G401 (cell line): ENCODE data around the gene URAD. TPM values are rescaled to one million over a fixed set of nuclear protein-coding genes. Genes with fewer than 3 reads are reported as not detected.
A peak's percentile ranks its signal among the peaks of the same experiment; 100 is the strongest.

ENCODE experiments used
- DNase-seq: peaks from one replicate; pipeline ENCODE4 v3.0.0-alpha.2; 2015; ENCODE audit warnings: low spot score
- in situ Hi-C: cut with HindIII; loops from 2 replicates; pipeline ENCODE4 v1.10.0; 2016; ENCODE audit warnings: low sequenced_read_pairs, mixed read lengths
- total RNA-seq: library from RNA; depleted of rRNA; stranded (reverse); fragments of >200 nt; shearing (Covaris generic); gene quantifications from 2 replicates; pipeline ENCODE4 v1.2.3, GENCODE V29; 2014

The URAD gene
- total RNA-seq, 1 experiment from 2014 or later: not detected

DNA sequence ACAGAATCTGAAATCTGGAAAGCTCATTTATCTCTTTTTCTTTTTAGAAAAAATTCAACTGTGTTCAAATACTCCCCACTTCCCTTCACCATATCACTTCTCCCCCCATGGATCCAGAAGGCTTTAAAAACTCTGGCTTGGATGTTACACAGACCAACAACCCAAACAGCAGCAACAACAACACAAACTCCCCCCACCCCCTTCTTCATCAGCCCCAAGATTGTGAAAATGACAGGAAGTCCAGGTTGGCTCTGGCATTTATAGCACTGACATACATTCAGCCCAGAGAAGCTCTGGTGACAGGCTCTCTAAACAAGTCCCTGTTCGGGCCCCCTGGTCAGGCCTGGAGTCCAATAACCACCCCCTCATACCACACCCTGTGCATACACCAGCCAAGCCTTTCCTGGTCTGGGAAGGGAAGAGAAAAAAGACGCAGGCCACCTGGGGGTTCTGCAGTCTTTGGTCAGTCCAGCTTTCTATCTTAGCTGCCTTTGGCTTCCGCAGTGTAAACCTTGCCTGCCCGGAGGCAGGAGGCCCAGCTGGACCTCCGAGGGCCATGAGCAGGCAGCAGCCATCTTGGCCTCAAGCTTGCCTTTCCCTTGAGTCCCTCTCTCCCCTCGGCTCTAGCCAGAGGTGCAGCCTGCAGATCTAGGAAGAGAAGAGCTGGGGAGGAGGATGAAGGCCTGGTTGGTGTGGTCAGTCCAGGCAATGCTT, 26.2 kb downstream of the URAD start:
- DNase-seq: no peak
- in situ Hi-C loops: no loop called here

DNA sequence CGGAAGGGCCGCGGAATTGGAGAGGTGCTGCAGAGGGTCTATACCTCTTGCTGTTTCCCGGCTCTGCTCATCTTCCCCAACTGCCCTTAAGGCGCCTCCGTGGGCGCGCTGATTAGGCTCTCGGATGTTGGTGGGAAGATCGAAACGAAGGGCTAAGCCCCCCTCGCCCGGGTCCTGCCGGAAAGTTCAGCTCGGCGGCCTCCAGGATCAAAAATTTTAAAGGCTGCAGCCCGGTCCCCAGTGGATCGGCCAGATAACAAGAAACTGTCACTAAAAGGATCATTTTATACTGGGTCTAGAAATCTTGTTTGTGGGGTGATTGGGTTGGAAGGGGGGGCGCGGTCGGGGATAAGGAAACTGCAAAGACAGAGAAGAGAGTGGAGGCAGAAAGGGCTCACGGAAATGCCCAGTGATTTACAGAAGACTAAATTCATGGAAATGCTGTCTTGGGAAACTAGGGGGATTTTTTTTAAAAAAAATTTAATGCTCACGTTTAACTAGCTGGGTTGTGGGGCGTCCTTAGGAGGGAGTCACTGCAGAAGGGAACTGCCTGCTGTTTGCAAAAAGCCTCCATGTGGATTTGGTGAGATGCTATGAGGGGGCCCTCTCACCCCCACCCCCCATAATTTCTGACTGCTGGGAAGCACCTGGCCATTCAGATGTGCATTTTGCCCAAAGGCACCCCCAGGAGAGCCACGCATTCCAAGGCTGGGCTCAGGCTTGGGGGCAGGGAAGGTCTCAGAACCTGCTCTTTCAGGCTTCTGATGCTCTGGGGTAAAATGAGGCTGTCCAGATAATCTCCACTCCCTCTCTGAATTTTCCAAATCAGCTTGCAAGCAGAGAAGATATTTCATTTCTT, 27.0 kb downstream of the URAD start:
- no peak for DNase-seq
- in situ Hi-C loops: no loop called here

DNA sequence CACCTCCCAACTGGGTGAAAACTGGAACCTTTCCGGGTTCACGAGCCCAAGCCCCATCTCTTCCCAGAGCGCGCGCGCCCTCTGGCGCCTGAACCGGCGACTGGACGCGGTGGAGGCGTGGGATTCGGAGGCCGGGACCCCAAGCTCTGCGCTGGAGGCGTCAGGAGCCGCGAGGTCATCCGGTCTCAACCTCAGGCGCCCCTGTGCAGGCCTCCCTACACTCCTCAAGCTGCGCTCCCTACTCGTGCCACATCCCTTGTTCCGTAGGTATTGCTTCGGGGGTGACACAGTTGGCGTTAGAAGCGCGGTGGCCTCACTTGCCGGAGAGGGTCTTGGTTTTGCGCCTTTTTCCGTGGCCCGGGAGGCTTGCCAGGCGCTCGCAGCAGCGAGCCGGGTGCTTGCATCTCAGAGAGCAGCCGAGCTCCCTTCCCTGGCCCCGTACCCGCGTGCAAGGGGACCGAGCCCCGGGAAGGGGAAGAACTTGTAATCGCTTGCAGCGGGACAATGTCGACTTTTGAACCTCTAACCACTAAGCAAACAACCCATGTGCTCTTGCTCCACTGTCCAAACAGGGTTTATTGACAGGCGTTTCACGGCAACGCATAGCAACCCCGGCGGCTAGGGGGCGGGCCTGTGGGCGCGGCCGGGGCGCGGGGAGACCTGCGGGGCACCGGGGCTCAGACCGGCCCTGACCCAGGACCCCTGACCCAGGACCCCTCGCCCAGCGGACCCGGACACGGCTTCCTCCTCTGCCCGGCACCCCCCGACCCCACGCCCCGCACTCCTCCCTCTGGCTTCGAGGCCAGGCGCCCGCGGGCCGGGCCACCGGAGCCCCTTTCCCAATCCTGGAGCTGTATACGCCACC, 27.9 kb downstream of the URAD start:
- DNase-seq: no peak
- in situ Hi-C loops: no loop called here

DNA sequence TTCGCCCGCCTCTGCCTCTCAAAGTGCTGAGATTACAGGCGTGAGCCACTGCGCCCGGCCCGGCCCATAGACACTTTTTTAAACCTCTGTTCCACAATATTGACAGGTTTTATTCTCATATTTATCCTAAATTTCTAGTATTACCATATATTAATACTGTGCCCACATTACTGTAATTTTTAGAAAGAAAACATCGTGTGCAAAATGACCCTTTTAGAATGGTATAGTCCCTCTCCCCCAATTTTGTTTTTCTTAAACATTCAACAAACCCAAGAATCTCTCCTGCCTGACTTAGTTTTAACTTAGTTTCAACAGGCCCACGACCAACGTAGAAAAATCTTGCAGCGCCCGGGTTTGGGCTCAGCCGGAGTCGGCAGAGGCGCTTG, 28.5 kb downstream of the URAD start:
- DNase-seq: no peak
- in situ Hi-C loops: no loop called here

DNA sequence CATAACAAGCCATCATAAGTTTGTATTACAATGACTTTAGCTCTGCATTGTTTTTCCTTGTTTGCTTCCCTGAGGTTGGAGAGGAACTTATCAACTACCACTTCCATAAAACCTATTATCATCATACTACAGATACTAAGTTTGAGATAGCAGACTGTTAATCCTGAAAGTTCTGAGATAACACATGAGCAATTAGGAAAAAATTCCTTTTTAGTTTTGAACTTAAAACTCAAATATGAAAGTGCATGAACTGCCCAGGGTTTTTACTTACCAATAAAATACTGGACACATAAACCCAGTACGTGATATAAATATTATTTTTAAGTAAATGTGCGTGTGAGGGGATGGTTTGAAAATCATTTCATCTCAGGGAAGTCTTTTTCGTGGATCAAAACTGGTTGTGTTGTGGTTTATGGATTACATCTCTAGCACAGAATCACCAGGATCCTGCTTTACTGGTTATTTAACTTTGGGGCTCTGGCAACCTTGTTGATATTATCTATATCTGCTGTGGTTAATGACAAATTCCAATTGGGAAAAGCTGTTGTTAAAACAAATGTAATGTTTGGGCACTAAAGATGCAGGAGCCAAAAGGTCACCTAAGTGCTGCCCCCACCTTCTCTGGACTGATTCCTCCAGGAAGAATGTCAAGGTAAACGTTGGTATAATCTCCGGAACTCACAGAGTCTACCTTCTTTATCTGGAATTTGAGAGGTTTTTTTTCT, 31.8 kb downstream of the URAD start:
- in situ Hi-C loops: no loop called here

DNA sequence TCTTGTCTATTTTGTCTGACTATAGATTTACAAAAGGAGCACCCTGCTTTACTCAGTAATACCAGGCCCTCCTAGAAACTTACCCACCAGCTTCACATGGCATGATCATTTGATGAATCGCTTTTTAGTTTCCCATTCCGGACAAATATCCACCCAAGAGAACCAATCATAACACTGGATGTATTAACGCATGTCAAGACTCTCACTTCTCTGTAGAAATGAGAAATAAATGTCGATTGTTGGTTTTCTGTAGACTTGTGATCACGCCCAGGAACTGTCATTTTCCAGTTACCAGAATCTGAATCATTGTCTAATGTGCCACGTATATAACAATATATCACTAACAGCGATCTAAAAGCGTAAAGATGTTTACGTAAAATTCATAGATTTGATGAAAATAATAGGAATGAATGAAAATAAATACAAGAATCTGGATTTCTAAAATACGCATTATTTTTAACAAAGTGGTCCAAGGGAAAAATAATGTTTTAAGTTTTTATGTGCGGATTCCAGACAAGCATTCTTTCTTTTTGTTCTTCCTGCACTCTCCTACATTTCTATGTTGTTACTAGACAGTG, 33.4 kb downstream of the URAD start:
- DNase-seq: no peak
- in situ Hi-C loops: no loop called here

More for the DNA sequence above, 31.8 kb downstream of the URAD start:
- no peak for DNase-seq

DNA sequence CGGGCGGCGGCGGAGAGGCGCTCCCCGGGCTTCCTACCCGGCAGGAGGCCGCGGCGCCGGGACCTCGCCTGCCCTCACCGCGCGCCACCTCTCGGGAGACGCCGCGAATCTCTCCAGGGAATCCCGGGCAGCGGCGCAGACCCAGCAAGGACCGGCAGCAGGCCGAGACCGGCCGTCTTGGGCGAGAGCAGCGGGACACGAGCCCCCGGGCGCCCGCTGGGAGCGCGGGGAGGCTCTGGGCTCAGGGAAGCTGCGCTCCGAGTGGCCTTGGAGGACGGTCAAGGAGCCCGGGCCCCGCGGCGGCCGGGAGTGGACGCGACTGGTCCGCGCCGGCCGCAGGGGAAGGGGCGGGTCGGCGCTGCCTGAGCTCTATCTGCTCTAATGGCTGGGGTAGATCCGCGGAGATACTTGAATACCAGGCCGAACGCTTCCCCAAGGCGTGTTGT, 34.1 kb downstream of the URAD start:
- in situ Hi-C loops: no loop called here

DNA sequence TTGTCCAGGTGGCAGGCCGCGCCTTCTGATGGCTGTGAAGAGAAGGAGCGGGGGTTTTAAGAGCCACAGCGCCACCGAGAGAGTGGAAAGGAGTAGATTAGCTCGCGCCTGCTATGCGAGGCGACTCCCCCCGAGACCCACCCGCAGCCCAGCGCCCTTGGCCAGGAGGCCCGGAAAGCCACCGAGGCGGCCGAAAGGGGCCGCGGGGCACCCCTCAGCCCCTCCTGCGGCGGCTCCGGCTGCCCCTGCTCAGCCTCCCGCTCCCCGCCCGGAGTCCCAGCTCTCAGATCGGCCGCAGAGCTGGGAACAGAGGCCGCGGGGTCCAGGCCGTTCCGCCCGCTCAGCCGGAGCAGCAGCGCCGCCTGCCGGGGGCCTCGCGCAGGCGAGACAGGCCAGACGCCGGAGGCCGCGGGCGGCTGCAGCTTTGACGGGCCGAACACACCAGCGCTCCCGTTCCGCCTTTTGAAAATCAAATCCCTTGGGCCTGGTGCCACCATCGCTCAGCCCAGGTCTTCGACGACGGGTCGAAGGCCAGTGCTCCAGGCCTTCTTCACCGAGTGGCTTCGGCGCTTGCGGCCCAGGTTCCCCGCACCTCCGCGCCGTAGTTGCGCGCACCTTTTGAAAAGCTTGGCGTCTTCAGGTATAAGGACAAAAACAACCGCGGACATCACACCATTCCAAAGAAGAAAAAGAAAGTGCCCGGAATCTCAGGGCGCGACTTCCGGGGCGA, 34.7 kb downstream of the URAD start:
- DNase-seq: peak; percentile 39
- in situ Hi-C loops: no loop called here

More for the DNA sequence above, 34.1 kb downstream of the URAD start:
- no peak for DNase-seq

DNA sequence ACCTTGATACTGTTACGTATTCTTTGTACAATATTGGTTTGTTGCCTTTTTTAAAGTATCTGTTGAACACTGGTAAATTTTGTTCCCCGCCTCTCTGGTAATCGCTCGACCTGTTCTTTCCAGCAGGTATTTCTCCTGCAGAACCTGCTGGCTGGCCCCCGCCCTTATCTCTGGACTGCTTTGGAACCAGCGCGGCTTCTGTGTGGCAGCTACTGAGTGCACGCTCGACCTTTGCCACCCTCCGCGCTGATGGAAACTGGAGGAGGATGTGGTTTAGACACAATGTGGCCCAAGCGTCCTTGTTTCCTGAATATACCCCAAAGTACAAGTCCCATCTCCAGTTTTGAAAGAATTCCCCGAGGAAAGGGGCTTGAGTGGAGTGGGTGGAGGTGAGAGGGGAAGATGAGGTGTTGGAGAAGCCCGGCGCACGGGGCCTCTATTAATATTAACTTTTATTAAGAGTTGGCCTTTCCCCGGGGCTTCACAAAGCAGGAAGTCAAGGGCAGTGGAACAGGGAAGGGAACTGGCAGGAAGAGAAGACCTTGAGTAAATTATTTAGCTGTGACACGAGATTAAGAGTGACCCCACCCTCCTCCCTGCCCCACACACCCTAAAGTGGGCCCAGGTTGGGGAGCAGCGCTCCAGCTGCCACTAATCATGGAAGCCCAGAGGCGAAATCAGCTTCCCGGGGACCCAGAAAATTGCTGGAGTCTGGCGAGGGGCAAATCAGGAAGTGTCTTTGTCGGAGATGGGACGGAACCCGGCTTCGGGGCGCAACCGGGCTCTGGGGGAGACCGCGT, 35.4 kb downstream of the URAD start:
- no peak for DNase-seq
- in situ Hi-C loops: no loop called here

DNA sequence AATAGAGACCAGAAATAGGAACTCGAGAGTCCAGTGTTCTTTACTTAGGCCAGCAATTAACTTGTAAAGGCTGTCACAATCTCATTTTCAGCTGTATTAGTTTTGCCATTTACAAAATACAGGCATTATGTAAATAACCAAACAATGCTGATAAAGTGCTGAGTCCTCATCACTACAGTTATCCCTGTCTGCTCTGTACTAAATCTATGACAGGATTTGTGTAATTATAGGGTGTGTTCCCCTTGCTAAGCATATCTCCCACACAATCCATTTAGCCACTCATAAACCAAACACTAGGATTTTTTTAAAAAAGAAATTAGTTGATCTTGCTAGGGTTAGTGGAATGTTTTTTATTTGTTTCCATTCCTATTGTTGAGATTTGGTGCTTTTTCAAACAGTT, 45.5 kb downstream of the URAD start:
- no peak for DNase-seq
- in situ Hi-C loops: no loop called here

DNA sequence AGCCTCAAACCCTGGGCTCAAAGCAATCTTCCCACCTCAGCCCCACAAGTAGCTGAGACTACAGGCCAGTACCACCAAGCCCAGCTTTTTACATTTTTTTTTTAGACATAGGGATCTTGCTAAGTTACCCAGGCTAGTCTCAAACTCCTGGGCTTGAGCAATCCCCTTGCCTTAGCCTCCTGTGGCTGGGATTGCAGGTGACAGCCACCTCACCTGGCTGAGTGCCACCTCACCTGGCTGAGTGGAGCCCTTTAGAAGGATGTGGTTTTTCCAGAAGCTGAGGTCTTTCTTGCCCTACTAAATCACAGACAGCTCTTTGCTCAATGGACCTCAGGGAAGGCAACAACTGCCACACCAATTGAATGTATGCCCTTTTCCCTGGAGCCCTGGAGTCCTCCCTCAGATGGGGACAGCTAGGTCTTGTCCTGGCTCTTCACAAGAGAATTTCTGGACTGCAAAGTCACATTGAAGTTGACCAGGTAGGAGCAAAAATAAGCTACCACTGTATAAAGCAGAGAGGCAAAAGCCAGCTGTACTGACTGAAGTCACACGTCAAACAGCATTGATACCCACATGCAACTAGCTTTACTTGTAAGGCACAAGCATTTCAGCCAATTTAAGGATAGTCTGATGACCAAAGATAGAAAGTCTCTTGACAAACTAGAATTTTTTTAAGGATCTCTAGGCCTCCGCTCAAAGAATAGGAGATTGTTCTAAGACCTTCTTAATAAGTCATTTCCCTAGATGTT, 54.7 kb downstream of the URAD start:
- no peak for DNase-seq
- in situ Hi-C loops: no loop called here

DNA sequence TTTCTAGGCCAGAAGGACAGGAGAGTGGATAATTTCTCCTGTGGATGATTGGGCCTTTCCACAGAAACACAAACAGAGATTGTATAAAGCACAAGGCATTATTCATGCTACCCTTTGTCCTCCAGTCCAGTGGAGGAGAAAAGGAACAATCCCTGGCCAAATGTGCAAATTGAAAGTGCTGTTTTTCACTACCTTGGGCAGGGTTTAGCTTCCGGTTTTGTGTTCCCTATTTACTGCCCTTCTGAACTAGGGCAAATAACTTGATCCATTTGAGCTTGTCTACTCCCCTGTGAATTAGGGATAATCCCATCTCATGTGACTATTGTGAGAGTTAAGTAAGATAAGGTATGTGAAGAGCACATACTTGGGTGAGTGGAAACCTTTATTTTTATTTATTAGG, 55.4 kb downstream of the URAD start:
- in situ Hi-C loops: no loop called here
- no peak for DNase-seq

DNA sequence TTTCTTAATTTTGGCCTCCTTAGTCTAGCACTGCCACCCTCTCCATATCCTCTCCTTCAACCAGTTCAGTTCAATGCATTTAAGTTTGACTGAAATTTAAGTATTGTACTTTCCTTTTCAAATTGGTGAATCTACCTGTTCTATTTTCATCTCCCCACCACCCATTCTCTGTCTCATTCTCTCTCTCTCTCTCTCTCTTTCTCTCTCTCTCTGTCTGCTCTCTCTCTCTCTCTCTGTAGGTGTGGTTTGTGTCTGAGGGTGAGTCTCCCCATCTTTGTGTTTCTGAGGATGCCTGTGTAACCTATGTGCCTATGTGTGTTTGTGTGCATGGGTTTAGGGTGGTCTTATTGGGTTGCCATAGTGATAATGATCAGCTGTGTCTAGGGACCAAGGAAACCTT, 58.6 kb downstream of the URAD start:
- in situ Hi-C loops: no loop called here
- DNase-seq: no peak

DNA sequence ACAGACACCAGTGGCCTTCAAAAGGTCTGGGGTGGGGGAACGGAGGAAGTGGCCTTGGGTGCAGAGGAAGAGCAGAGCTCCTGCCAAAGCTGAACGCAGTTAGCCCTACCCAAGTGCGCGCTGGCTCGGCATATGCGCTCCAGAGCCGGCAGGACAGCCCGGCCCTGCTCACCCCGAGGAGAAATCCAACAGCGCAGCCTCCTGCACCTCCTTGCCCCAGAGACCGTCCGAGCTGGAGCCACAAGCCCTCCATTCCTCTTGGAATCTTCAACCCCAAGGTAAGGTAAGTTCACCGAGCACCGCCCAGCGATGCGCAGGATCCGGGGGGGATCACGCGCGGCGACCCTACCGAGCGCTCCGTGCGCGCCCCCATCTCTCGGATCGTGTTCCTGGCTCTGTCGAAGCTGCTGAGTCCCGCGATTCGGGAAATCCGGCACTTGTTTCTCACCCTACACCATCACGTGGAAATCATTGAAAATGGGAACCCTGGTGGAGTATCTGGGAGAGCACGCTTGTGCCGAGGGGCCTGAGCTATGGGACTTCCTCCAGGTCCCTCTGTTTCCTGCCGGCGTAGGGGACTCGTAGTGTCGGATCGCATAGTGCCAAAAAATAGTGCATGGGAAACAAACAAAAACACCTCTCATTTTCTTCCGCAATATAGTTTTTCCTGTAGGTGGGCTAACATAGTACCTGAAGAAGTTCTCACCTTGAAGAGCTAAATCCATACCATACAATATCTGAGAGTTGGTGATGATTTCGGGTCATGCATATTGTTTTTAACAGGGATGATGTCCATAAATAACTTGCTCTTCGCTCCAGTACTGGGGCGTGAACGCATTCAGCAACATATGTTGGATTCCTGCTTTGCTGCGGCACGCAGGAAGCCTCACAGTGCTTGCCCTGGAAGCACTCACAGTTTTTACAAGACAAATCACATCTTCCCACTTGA, 59.4 kb downstream of the URAD start:
- DNase-seq: no peak
- in situ Hi-C loops: no loop called here

DNA sequence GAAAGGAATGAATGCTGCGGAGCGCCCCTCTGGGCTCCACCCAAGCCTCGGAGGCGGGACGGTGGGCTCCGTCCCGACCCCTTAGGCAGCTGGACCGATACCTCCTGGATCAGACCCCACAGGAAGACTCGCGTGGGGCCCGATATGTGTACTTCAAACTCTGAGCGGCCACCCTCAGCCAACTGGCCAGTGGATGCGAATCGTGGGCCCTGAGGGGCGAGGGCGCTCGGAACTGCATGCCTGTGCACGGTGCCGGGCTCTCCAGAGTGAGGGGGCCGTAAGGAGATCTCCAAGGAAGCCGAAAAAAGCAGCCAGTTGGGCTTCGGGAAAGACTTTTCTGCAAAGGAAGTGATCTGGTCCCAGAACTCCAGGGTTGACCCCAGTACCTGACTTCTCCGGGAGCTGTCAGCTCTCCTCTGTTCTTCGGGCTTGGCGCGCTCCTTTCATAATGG, 60.1 kb downstream of the URAD start:
- in situ Hi-C loops: no loop called here
- no peak for DNase-seq
